A172 (cell line): ENCODE data around the gene PDCD2. TPM values are rescaled to one million over a fixed set of nuclear protein-coding genes. Genes with fewer than 3 reads are reported as not detected.
"Not testable (repeated sequence)": the region's sequence is repeated elsewhere in the genome, so short reads cannot be mapped to it uniquely, and the experiment has no call there.

Source experiments
- DNase-seq: peaks from one replicate; pipeline ENCODE4 v3.0.0-alpha.2; 2015; ENCODE audit warnings: low spot score
- total RNA-seq: library from RNA; depleted of rRNA; stranded (reverse); fragments of >200 nt; shearing (Covaris generic); gene quantifications from 2 replicates; pipeline ENCODE4 v1.2.3, GENCODE V29; 2014; rRNA removed

The PDCD2 gene
- total RNA-seq, 1 experiment from 2014 or later = 154 TPM

DNA sequence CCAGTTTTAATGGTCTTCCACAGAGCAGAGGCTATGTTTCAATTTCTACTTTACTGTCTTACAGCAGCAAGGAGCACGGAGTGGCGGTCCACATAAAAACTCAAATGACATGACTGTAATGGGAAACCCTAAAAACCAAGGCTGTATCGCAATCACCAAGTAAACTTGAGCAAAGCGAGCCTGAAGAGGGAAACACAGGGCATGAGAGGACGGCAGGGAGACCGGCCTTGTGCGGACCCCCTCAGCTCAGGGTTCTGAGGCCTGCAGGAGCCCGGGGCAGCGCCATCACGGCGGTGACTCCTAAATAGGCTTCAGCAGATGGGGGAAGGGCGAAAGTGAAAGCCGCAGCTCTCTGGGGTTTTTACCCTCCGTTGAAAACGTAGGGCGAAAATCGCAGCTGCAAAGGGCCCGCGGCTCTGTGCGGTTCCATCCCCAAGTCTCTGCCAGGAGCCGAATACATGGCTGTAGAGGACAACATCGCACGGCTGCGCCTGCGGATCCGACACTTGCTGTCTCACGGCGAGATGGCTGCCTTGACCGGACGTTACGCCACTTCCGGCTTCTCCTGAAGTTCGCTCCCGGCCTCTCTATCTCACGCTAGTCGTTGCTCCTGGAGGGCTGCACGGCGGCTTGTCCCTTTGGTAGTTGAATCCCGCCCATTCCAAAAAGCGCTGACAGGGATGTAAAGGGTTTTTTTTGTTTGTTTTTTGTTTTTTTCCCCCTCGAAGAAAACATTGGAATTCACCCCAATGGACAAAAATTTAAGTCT, 31.5 kb downstream of the PDCD2 start, which contains the start of gene PSMB1:
PSMB1 (minus strand) TSS at position 543 of the 769 bp plus-strand sequence; CDS start at position 478, 65 bp downstream.
- DNase-seq = peak; percentile 93

- DNase-seq = no peak
Observed at GRCh38 chr6:170545405-170545804, 39.0 kb downstream of the PDCD2 start.

GRCh38 chr6:170542031-170542719, 42.3 kb downstream of the PDCD2 start:
- no peak for DNase-seq

DNA sequence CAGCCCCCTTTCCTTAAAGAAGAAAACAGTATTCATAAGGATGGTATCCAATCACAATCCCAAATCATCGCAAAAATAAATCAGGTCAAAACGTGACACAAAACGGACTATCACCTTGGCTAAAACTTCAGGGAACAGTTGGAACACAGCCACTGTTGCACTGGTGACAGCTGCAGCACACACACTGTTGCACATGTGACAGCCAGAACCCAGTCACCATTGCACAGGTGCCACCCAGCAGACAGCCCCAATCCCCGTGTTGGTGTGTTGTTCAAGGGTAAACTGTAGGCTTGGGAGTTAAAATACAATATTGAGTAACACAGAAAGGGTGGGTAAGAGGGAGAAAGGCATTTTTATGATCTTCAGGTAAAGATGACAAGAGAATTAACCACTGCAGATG, 47.1 kb downstream of the PDCD2 start:
- DNase-seq = no peak

GRCh38 chr6:170536671-170537070, 47.8 kb downstream of the PDCD2 start:
- no peak for DNase-seq

DNA sequence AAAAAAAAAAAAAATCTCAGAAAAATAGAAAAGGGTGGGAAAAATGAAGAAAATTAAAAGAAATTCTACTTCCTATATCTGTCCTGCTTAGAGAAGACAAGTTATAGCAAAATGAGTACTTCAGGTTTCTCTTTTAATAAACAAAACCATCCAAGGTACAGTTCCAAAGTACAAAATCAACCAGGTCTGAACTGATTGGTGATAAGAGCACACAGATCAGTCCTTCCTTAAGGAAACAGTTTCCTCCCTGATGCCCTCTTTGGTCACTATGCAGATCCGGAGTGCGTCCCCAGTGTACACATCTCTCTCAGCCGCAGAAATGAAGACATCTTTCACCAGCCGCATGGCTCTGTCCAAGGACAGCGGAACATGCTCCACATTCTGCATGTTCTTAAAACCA, 49.4 kb downstream of the PDCD2 start:
- no peak for DNase-seq

- DNase-seq = no peak
Observed at GRCh38 chr6:170533792-170534191, 50.6 kb downstream of the PDCD2 start.

DNA sequence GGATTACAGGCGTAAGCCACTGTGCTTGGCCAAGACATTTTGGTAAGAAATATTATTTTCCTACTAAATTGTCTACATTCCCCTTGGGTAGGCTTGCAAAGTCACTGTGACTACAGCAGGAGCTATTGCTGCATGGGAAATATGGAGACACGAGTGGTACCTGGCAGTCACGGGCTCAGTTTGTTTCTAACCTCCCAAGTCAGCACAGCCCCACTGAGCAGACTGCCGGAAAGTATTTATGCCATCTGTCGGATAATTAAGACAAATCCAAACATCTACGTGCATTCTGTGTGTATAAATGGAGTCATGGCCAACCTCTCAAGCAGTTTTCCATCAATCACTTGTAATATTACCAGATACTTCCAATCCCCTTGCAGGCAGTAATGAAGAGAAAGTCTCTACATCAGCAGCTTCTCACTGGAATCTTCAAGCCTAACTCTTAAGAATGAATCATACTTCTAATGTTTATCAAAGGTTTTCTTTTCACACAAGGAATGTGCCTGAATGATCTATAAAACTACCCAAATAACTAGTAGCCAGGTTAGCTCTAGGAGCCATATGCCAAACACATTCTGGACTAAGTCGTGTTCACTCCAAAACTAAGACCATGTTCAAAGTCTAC, 51.5 kb downstream of the PDCD2 start:
- no peak for DNase-seq

DNA sequence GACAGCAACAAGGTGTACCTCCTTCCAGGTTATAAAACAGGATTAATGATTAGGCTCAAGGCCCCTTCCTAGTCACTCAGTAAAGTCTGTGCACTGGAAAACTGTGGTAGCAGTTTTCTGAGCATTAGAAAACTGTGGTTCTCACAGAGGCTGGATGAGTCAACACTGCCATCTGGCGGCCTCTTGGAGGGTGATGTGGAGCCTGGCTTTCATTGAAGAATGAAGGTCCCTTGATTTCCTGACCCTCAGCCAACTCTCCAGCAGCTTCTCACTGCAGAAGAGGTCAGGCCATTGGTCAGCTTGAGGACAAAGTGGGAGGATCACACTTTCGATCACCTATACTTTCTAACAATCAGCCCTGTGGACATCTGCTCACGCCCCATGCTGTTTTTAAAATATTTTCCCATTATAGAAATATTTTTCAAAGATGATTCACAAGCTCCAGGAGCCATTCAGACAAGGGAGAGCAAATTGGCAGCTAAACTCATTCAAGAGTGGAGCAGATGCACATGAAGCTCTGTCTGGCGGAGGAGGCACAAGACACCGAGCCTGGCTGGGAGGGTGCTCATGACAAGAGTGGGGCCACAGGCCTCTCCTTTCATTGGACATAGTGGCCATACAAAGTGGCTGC, 54.5 kb downstream of the PDCD2 start:
- DNase-seq = peak; percentile 74

DNA sequence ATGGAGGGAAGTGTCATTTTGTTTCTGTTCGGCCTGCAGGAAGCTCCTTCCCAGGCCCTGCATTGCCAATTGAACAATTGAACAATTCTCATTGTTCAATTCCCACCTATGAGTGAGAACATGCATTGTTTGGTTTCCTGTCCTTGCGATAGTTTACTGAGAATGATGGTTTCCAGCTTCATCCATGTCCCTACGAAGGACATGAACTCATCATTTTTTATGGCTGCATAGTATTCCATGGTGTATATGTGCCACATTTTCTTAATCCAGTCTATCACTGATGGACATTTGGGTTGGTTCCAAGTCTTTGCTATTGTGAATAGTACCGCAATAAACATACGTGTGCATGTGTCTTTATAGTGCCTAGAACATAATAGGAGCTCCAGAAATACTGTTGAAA, 56.4 kb downstream of the PDCD2 start:
- DNase-seq = not testable (repeated sequence)

DNA sequence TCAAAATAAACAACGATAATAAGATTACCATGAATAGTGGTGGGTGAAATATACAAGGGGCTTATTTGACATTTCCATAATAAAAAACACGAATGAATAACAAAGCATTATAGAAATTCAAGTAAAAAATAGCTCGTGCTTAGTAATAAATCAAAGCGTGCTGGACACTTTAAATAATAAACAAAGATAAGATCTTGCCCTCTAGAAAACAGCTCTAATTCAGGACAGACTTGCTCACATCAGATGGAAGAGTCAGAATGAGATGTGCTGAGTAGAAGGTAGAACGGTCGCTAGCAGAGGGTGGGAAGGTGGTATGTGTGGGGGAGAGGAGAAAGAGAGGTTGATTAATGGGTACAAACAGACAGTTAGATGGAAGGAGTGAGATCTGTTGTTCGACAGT, 58.6 kb downstream of the PDCD2 start:
- DNase-seq = no peak

Other genes with a start within 250 kb of the PDCD2 start
- gene PSMB1, start 31.3 kb downstream of the PDCD2 start, total RNA-seq = 628 and 675 TPM in 2 replicates
- 15.1 and 20.2 TPM in 2 replicates for gene TBP, start 30.3 kb downstream of the PDCD2 start, total RNA-seq